ENCODE measurements around the gene NUP107. TPM values are rescaled to one million over a fixed set of nuclear protein-coding genes. Genes with fewer than 3 reads are reported as not detected.
A peak's percentile ranks its signal among the peaks of the same experiment; 100 is the strongest.

Gene NUP107
- total RNA-seq, 2 donors from 2014 or later, result 31.3 to 56.6 TPM

DNA sequence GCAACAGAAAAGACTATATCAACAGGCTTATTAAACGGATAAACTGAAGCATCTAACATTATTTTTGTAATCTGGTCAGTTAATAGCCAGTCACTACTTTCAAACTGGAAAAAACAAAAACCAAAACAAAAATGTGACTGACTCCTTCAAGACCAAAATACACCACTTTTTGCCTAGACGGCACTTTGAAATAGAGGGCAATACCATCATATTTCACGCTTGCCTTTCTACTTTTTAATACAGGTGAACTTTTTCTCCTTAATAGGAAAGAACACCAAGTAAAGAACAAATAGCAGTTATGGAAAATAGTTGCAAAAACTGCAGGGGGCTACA, 550 bp upstream of the NUP107 start:
- Histone ChIP-seq H3K27me3 (no peaks in the 10 kb centered on the region), H3K27ac (peak overlapping the region; percentile 79), H3K9me3 (no peaks in the 10 kb centered on the region), H3K4me3 (peak overlapping the region; percentile 73), H3K9ac (ENCODE audit: low read depth in 2 of 2, low read length in 2 of 2) (peak overlapping the region in 1 of 2 donors; percentile 73), H3K4me1 (peaks cover 5% of the 10 kb centered on the region), H3K36me3 (no peaks in the 10 kb centered on the region)
- no peak for TF ChIP-seq CTCF (IDR thresholded peaks at IDR 0.05)
- no peak for DNase-seq
- intact Hi-C loops (cut with DNase I), result no loop called here

DNA sequence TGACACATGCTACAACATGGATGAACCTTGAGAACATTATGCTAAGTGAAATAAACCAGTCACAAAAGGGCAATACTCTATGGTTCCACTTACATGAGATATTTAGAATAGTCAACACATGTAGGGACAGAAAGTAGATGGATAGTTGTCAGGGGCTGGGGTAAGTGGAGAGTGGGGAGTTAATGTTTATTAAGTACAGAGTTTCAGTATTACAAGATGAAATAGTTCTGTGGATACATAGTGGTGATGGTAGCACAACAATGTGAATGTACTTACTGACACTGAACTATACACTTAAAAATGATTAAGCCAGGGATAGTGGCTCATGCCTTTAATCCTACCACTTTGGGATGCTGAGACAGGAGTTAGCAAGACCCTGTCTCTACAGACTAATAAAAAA, 8.7 kb downstream of the NUP107 start:
- Histone ChIP-seq H3K9ac (ENCODE audit: low read depth in 2 of 2, low read length in 2 of 2) (no peak overlapping the region), H3K36me3 (peaks cover 3% of the 10 kb centered on the region)
- DNase-seq, result no peak

DNA sequence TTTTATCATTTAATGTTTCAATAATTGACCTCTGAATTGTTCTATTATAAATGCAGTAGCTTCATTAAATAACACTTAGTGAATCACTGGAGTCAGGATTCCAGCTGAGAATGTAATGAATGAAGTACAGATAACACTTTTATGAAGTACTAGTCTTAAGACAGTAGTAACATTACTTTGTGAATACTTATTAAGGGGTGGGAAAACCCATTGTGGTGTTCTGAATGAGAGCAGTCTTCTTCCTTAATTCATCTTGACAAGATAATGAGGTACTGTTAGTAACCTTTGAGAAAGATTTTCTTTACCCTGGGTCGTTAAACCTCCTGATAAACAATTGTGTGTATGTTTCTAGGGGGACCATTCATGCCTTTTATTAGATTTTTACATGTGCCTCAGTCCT, 12.7 kb downstream of the NUP107 start:
- peaks cover 12% of the 10 kb centered on the region for H3K36me3 ChIP-seq
- H3K27ac ChIP-seq, result no peak overlapping the region
- H3K9ac ChIP-seq (ENCODE audit: low read depth in 2 of 2, low read length in 2 of 2), result no peak overlapping the region
- H3K4me1 ChIP-seq, result no peaks in the 10 kb centered on the region
- intact Hi-C loops (cut with DNase I), result no loop called here
- no peaks in the 10 kb centered on the region for H3K27me3 ChIP-seq
- TF ChIP-seq CTCF (IDR thresholded peaks at IDR 0.05), result no peak
- no peak for DNase-seq
- H3K4me3 ChIP-seq, result no peak overlapping the region
- H3K9me3 ChIP-seq, result no peaks in the 10 kb centered on the region

More for the DNA sequence above, 8.7 kb downstream of the NUP107 start:
- Histone ChIP-seq H3K4me1 (no peaks in the 10 kb centered on the region), H3K27ac (no peak overlapping the region), H3K4me3 (no peak overlapping the region), H3K27me3 (no peaks in the 10 kb centered on the region), H3K9me3 (no peaks in the 10 kb centered on the region)
- intact Hi-C loops (cut with DNase I), result no loop called here
- no peak for TF ChIP-seq CTCF (IDR thresholded peaks at IDR 0.05)

DNA sequence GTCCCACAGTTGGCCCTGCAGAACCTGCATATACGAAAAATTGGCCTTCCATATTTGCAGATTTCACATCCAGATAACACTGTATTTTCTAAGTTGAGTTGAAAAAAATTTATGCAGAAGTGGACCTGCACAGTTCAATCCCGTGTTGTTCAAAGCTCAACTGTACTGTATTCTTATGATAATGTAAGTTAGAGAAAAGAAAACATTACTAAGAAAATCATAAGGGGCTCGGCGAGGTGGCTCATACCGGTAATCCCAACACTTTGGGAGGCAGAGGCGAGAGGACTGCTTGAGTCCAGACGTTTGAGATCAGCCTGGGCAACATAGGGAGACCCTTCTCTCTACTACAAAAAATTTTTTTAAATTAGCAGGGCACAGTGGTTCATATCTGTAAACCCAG, 41.0 kb downstream of the NUP107 start:
- H3K4me1 ChIP-seq, result no peaks in the 10 kb centered on the region
- TF ChIP-seq CTCF (IDR thresholded peaks at IDR 0.05), result no peak
- intact Hi-C loops (cut with DNase I), result no loop called here
- H3K9ac ChIP-seq (ENCODE audit: low read depth in 2 of 2, low read length in 2 of 2), result no peak overlapping the region
- no peak overlapping the region for H3K27ac ChIP-seq
- no peaks in the 10 kb centered on the region for H3K27me3 ChIP-seq
- H3K4me3 ChIP-seq, result no peak overlapping the region
- H3K36me3 ChIP-seq, result no peaks in the 10 kb centered on the region
- DNase-seq, result no peak
- no peaks in the 10 kb centered on the region for H3K9me3 ChIP-seq

GRCh38 chr12:68733661-68734071, 46.9 kb downstream of the NUP107 start:
- H3K27me3 ChIP-seq, result no peaks in the 10 kb centered on the region
- H3K9ac ChIP-seq (ENCODE audit: low read depth in 2 of 2, low read length in 2 of 2), result no peak overlapping the region
- no peak for DNase-seq
- H3K4me1 ChIP-seq, result no peaks in the 10 kb centered on the region
- TF ChIP-seq CTCF (IDR thresholded peaks at IDR 0.05), result no peak
- H3K4me3 ChIP-seq, result no peak overlapping the region
- no peaks in the 10 kb centered on the region for H3K9me3 ChIP-seq
- intact Hi-C loops (cut with DNase I), result no loop called here
- peaks cover 7% of the 10 kb centered on the region for H3K36me3 ChIP-seq
- H3K27ac ChIP-seq, result no peak overlapping the region

- intact Hi-C loops (cut with DNase I), result loop anchor here (10.0 kb wide), 1 partner anchor 65 kb away; the partner anchor contains the start of gene MDM2
- DNase-seq, result no peak
- H3K36me3 ChIP-seq, result peaks cover 5% of the 10 kb centered on the region
Measured at GRCh38 chr12:68739891-68740290, 53.1 kb downstream of the NUP107 start.

More at GRCh38 chr12:68739891-68740290, 53.1 kb downstream of the NUP107 start:
- H3K4me1 ChIP-seq, result no peaks in the 10 kb centered on the region
- no peaks in the 10 kb centered on the region for H3K9me3 ChIP-seq
- H3K9ac ChIP-seq (ENCODE audit: low read depth in 2 of 2, low read length in 2 of 2), result no peak overlapping the region
- no peaks in the 10 kb centered on the region for H3K27me3 ChIP-seq
- H3K27ac ChIP-seq, result no peak overlapping the region
- no peak overlapping the region for H3K4me3 ChIP-seq
- no peak for TF ChIP-seq CTCF (IDR thresholded peaks at IDR 0.05)

Data from colonic mucosa (tissue), 4 donors.